Tibial nerve (tissue), 4 donors: ENCODE results near the gene PIK3R1. TPM values are rescaled to one million over a fixed set of nuclear protein-coding genes. Genes with fewer than 3 reads are reported as not detected.

Source experiments
- DNase-seq, 2 donors: peaks; one replicate each; pipeline ENCODE4 v3.0.0-alpha.2; 2019; ENCODE audit warnings: low spot score in 2 of 2
- H3K27ac ChIP-seq, 4 donors: fragments of 200-600 bp; sonication (generic) in 3 of 4; one replicate each; pipeline ENCODE4 v1.5.1; 2017 to 2019; ENCODE audit warnings: mild to moderate bottlenecking in 1 of 4
- H3K27me3 ChIP-seq, 2 donors: fragments of 200-600 bp; sonication (generic) in 1 of 2; one replicate each; pipeline versions ENCODE4 v1.5.1 to v1.6.0; 2017 to 2019
- H3K36me3 ChIP-seq, 3 donors: fragments of 200-600 bp; sonication (generic); one replicate each; pipeline ENCODE4 v1.5.1; 2018 to 2019
- H3K4me1 ChIP-seq, 4 donors: fragments of 200-600 bp; sonication (generic) in 3 of 4; one replicate each; pipeline ENCODE4 v1.5.1; 2017 to 2019
- H3K4me3 ChIP-seq, 4 donors: fragments of 200-600 bp; sonication (generic) in 3 of 4; one replicate each; pipeline ENCODE4 v1.5.1; 2017 to 2019; ENCODE audit warnings: mild to moderate bottlenecking in 1 of 4, moderate library complexity in 1 of 4
- H3K9me3 ChIP-seq, 4 donors: fragments of 200-600 bp; sonication (generic) in 3 of 4; one replicate each; pipeline ENCODE4 v1.5.1; 2017 to 2019
- CTCF ChIP-seq, 5 experiments: fragments of 200-600 bp in 3 of 5; fragments of 450-650 bp in 2 of 5; sonication (generic) in 3 of 5; IDR thresholded peaks; one replicate each; pipeline ENCODE4 v1.5.1; 2016 to 2019; ENCODE audit warnings: antibody characterized with exemption in 5 of 5, mild to moderate bottlenecking in 3 of 5, moderate library complexity in 2 of 5
- EP300 ChIP-seq, 2 donors: sonication (generic); formaldehyde crosslinking; IDR thresholded peaks; one replicate each; pipeline ENCODE4 v1.6.1; 2017; ENCODE audit warnings: antibody characterized with exemption in 2 of 2, mild to moderate bottlenecking in 1 of 2
- POLR2A ChIP-seq, 2 donors: fragments of 450-650 bp; IDR thresholded peaks; one replicate each; pipeline ENCODE4 v1.6.1; 2017; ENCODE audit warnings: antibody characterized with exemption in 2 of 2, mild to moderate bottlenecking in 2 of 2, moderate library complexity in 2 of 2
- WGBS, 2 donors: methylation state at CpG; one replicate each; pipeline ENCODE4 v1.1.5; 2018; 5-methylcytosine and 5-hydroxymethylcytosine counted together
- total RNA-seq, 4 donors: library from RNA; depleted of rRNA; stranded (reverse); fragments of >200 nt; gene quantifications; one replicate each; pipeline ENCODE4 v1.1.0, GENCODE V29; 2016

PIK3R1 gene
- total RNA-seq, 4 donors from 2014 or later, result 166 to 621 (median 433) TPM

DNA sequence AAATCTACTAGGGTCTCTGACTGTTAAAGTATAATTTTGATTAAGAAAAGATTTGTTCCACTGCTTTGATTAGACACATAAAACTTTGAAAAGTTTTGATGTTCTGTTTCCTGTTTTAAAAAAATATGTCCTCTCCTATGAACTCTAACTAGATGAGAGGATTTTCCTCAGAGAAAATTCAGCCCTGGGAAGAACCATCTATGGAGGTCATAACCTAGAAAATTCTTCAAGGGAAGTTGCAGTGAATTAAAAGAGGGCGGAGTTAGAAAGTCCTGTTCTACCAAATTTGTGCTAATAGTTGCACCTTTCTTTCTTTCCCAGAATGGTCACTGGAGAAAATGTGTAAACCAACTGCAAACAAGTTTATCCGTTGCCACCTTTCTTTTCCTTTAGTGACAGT lies 27.7 kb downstream of the PIK3R1 start:
- Histone ChIP-seq H3K36me3 (no peaks in the 10 kb centered on the region), H3K4me3 (no peak overlapping the region), H3K9me3 (no peaks in the 10 kb centered on the region), H3K27ac (peak overlapping the region in 2 of 4 donors; percentile 67), H3K4me1 (peaks cover 0 to 99% (median 61%) of the 10 kb centered on the region in 4 donors), H3K27me3 (no peaks in the 10 kb centered on the region)
- no peak for DNase-seq
- 61 to 79% methylated on average over 2 of the region's 2 CpGs for WGBS, 2 donors
- TF ChIP-seq CTCF (IDR thresholded peaks at IDR 0.05), result no peak
- no peak for TF ChIP-seq EP300 (IDR thresholded peaks at IDR 0.05)
- TF ChIP-seq POLR2A (IDR thresholded peaks at IDR 0.05), result no peak

- H3K9me3 ChIP-seq, result no peaks in the 10 kb centered on the region
- H3K4me1 ChIP-seq, result peaks cover 2 to 99% (median 59%) of the 10 kb centered on the region in 4 donors
- TF ChIP-seq EP300 (IDR thresholded peaks at IDR 0.05) (no peak), POLR2A (IDR thresholded peaks at IDR 0.05) (no peak), CTCF (IDR thresholded peaks at IDR 0.05) (no peak)
- peak overlapping the region in 2 of 4 donors; percentile 67 for H3K27ac ChIP-seq
- no peak for DNase-seq
- WGBS, 2 donors, result 53 to 59% methylated on average over 2 of the region's 2 CpGs
- H3K27me3 ChIP-seq, result no peaks in the 10 kb centered on the region
- no peak overlapping the region for H3K4me3 ChIP-seq
- no peaks in the 10 kb centered on the region for H3K36me3 ChIP-seq
Observed at GRCh38 chr5:68243681-68244080, 28.1 kb downstream of the PIK3R1 start.

DNA sequence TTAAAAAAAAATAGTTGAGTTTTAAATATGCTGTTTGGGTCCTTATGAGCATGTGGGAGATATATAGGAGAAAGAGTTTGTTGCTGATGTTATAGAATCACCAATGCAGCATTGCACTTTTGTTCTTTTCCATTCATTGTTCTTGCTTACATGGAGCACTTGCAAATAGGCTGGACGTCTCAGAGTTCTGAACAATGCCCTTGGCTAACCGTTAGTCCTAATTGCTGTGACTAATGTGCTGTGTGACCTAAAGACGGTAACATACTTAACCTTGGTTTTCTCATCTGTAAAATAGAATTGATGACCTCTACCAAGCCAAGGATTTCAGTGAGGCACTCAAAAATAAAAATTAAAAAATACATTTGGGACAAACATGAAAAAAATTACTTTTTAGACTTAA lies 29.8 kb downstream of the PIK3R1 start:
- Histone ChIP-seq H3K9me3 (no peaks in the 10 kb centered on the region), H3K36me3 (no peaks in the 10 kb centered on the region), H3K27ac (peak overlapping the region in 2 of 4 donors; percentile 18 to 67), H3K27me3 (no peaks in the 10 kb centered on the region), H3K4me3 (no peak overlapping the region), H3K4me1 (peaks cover 3 to 99% (median 58%) of the 10 kb centered on the region in 4 donors)
- no peak for TF ChIP-seq EP300 (IDR thresholded peaks at IDR 0.05)
- no peak for TF ChIP-seq POLR2A (IDR thresholded peaks at IDR 0.05)
- no peak for TF ChIP-seq CTCF (IDR thresholded peaks at IDR 0.05)
- WGBS, 2 donors, result 8 to 24% methylated on average over 3 of the region's 3 CpGs
- DNase-seq, result no peak

- H3K36me3 ChIP-seq, result no peaks in the 10 kb centered on the region
- no peak for DNase-seq
- no peak overlapping the region for H3K4me3 ChIP-seq
- WGBS, 2 donors, result 88 to 90% methylated on average over 3 of the region's 3 CpGs
- TF ChIP-seq CTCF (IDR thresholded peaks at IDR 0.05), result no peak
- no peak for TF ChIP-seq EP300 (IDR thresholded peaks at IDR 0.05)
- TF ChIP-seq POLR2A (IDR thresholded peaks at IDR 0.05), result no peak
- H3K9me3 ChIP-seq, result no peaks in the 10 kb centered on the region
- H3K27ac ChIP-seq, result peak overlapping the region in 2 of 4 donors; percentile 67 to 84
- peaks cover 3 to 99% (median 65%) of the 10 kb centered on the region in 4 donors for H3K4me1 ChIP-seq
- H3K27me3 ChIP-seq, result no peaks in the 10 kb centered on the region
Observed at GRCh38 chr5:68246802-68247201, 31.2 kb downstream of the PIK3R1 start.

DNA sequence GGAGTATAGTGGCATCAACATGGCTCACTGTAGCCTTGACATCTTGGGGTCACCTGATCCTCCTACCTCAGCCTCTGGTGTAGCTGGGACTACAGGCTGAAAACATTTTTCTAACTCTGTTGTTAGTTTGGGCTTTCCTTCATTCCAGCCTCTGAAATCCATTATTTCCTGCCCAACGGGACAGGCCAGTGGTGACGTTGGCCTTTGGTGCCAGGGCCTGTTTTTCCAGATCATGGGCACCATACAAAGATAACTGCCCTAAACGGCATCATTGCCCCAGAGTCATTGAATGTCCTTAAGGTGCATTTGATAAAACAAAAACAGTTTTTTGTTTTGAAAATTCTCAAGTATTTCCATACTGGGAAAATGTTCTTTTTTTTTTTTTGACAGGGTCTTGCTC lies 32.1 kb downstream of the PIK3R1 start:
- Histone ChIP-seq H3K27ac (peak overlapping the region in 3 of 4 donors; percentile 4 to 84 (median 38)), H3K36me3 (no peaks in the 10 kb centered on the region)
- 89 to 90% methylated on average over 3 of the region's 3 CpGs for WGBS, 2 donors

More for the DNA sequence above, 32.1 kb downstream of the PIK3R1 start:
- TF ChIP-seq CTCF (IDR thresholded peaks at IDR 0.05), result no peak
- TF ChIP-seq EP300 (IDR thresholded peaks at IDR 0.05), result no peak
- no peak for DNase-seq
- H3K27me3 ChIP-seq, result no peaks in the 10 kb centered on the region
- H3K4me3 ChIP-seq, result no peak overlapping the region
- H3K4me1 ChIP-seq, result peaks cover 3 to 99% (median 64%) of the 10 kb centered on the region in 4 donors
- no peaks in the 10 kb centered on the region for H3K9me3 ChIP-seq
